ENCODE measurements around the gene FAM229B.
"Not testable (repeated sequence)": the region's sequence is repeated elsewhere in the genome, so short reads cannot be mapped to it uniquely, and the experiment has no call there.

The FAM229B gene

DNA sequence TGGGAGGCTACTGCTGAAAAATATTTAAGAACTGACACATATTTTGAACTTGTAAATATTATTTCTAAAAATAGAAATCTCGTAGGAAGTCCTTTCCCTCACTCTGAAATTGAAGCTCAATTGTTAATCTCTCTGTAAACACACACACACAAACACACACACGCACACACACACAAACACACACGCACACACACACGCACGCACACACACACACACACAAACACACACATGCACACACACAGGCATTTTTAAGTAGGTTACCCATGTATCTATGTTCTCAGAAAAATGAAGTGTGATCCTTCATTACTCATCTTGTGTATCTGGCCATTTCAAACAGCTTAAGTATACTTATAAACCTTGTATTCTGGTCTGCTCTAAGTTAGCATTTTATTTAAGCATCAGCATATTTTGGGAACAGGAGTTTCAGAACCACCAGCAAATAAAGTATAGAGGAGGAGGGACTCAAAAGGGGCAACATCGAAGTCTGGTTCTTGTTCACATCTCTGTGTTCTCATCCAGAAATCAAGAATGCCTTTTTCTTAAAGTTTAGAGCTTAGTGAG lies 21.9 kb upstream of the FAM229B start:
- no peak for DNase-seq

DNA sequence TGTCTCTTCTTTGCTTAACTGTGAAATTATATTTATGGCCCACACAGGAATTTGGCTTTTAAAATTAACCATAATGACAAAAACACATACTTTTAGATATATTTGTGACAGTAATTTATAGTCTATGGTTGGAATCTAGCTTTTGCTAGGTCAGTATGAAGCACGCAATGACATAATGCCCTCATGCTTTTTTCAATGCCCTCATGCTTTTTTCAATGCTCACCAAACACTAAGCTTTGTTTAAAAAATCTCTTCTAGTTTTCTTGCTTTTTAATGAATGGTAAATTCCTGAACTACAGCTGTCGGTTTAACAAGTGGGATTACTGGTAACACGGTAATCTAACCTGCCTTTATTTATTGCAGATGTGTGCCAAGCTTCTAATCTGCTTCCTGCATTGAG lies 20.8 kb upstream of the FAM229B start:
- DNase-seq = no peak

DNA sequence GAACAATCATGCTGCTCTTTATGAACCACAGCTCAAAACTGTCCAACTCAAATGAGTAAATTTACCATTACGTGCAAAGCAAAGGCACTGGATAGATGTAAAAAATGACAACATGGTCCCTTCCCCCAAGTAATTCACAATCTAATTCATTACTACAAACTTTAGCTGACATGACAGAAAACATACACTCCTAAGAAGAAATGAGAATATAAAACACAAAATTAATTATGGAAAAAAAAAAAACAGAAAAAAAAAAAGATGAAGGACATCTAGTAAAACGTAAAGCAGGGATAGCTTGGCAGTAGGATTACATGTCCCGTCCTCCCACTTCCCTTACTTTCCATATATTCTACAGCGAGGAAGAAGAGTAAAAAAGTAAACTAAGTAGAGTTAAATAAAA lies 5.8 kb upstream of the FAM229B start:
- no peak for DNase-seq

DNA sequence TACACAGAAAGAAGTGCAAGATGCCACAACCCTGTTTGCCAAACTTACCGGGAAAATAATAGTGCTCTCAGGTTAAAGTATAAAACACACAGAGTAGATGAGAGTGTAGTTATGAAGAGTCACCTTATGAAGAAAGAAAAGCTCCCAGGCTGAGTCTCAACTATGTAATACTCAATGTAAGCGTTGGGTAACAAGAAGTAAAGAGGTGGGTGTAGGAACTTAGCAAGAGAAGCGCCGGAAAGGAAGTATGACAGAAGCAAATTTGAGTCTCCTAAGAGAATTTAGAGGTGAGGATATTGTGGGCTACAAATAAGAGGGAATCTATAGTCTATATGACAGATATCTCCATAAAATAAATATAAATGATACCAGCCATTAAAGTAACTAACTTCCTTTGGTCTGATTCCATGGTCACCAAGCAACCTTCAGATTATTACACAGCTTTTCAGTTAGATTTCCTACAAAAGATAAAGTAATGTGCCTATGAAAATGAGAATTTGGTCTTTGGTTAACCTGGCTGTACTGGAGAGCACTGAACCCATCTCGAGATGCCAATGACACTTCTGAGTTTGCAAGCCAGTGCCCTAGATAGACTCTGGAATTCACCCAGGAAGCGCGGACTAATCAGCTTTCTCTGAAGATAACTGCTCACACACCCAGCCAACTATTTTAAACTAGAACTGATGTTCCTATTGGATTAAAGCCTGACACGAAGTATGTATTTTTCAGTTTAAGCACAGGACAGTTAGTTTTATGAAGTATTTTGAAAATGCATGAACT lies 1.9 kb upstream of the FAM229B start:
- no peak for DNase-seq

DNA sequence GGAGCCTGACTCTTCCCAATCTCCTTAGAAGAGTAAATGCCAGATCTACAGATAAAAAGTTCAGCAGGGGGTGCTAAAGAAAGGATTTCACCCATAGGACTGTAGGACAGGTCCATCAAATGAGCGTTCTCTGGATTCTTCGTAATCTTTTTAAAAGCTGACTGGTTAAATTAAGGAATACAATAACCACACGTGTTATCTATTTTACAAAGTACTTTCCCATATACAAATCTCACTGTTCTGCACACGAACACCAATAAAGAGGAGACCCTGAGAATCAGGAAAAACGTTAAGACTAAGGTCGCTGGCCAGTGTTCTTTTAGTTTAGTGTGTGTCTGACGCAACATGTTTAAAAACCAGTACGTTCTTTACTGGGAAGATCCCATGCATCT lies 651 bp upstream of the FAM229B start:
- DNase-seq = no peak

DNA sequence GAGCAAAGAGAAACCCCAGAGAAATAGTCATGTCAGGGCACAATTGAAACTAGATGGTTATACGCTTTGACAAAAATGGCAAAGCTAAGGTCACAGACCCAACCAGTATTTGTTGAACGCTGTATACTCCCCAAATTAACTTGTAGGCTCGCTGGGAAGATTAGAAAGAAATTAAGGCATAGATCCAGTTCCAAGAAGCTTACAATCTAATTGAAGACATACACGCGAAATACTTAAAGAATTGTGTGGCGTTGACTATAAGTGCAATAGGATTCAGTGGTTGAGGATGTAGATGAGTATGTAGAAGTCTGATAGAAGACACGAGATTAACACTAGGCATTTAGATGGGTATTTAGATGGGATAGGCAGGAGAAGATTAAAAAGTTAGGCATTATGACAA lies 525 bp downstream of the FAM229B start:
- DNase-seq = no peak

DNA sequence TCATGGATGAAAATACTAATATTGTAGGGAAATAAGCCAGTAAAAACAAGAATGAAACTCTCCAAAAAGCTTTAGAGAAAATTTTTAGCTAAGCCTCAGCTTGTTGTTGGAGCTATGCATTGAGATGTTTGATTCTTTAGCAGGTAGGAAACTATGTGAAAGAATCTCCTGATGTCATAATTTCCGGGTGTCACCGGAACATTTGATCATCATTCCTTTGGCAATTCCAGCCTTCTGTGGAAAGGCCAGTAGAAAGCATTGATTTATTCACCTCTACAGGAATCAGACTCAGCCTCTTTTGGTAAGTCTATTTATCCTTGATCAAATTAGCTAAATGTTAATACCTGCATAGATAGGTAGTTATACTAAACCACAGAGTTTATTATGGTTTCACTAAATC lies 9.5 kb downstream of the FAM229B start:
- DNase-seq = no peak

DNA sequence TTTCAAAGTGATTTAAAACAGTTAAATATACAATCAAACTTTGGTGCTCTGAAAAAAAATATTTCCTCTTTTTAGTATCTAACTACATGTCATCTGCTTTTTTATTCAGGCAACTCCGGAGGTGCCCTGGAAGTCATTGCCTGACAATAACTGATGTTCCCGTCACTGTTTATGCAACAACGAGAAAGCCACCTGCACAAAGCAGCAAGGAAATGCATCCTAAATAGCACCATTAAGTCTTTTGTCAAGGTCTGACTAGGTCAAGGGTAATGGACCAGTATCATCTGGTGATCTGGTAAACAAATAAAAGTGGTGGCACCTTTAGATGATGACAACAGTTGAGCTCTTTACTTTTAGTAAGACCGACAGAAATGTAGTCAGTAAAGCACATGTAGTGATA lies 13.2 kb downstream of the FAM229B start:
- no peak for DNase-seq

DNA sequence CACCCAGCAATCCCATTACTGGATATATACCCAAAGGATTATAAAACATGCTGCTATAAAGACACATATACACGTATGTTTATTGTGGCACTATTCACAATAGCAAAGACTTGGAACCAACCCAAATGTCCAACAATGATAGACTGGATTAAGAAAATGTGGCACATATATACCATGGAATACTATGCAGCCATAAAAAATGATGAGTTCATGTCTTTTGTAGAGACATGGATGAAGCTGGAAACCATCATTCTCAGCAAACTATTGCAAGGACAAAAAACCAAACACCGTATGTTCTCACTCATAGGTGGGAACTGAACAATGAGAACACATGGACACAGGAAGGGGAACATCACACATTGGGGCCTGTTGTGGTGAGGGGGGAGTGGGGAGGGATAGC lies 18.6 kb downstream of the FAM229B start:
- DNase-seq = not testable (repeated sequence)

DNA sequence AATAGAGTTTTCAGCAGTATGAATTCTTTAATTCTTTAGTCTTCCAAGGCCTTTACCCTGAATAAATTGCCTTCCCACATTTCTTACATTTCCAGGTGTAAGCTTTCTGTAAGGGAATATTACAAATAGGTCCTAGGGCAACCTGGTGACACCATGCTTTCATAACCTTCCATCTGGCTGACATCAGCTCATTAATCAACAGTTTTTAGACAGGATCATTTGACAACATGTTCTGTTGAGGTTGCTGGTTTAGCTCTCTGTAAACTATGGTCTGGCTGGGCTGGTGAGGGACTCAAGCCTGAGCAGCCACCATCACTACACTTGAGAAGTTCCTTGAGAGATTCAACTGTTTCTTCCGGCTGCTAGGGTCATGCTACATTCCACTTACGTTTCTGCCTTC lies 19.2 kb downstream of the FAM229B start:
- no peak for DNase-seq

DNA sequence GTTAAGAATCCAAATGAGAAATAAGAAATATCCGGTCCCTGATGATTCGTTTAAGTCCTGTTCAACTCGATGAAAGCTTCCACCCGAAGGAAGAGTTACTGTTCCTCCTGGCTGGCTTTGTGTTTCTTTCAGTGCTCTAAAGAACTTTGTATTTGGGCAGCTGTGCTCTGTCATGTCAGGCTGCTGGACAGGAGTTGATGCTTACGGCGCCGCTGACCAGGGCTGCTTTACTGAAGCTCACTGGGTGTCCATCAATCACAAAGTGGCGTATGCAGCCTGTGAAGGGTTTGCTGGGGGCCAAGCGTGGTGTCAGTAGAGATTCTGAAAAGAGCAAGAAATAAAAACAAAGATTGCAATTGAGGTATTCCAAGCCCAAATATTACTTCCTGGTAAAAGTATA lies 21.9 kb downstream of the FAM229B start:
- no peak for DNase-seq

DNA sequence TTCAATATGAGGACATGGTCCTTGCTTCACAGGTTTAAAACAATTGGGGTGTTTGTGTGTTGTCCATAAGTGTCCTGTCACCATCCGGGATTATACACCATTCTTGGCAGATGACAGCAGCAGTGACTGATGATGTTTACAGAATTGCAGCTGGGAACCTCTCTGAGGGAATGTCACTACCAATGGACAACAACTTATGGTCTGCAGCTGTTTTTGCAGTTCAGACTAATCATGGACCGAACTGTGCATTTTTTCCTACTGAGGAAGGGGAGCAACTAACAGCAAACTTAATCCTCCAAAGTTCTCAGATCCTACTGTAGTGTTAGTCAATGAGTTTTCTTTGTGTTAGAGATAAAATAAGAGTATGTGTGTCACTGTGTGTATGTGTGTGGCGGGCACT lies 26.0 kb downstream of the FAM229B start:
- no peak for DNase-seq

DNA sequence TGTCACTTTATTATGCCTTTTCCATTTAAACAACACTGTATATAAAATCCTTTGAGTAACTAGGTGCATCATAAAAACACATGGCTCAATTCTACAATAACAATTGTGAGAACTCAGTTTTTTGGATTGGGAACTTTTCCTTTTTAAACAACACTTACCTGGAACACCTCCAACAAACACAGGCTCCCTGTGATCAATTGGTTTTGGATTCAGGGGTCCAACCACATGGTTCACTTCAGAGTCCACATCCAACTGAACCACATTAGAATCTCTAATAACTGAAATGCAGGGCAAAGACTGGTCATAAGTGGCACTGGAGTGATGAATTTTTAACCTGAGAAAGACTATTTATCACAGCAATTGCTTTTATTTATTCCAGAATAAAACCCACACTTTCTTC lies 26.5 kb downstream of the FAM229B start:
- DNase-seq = no peak

DNA sequence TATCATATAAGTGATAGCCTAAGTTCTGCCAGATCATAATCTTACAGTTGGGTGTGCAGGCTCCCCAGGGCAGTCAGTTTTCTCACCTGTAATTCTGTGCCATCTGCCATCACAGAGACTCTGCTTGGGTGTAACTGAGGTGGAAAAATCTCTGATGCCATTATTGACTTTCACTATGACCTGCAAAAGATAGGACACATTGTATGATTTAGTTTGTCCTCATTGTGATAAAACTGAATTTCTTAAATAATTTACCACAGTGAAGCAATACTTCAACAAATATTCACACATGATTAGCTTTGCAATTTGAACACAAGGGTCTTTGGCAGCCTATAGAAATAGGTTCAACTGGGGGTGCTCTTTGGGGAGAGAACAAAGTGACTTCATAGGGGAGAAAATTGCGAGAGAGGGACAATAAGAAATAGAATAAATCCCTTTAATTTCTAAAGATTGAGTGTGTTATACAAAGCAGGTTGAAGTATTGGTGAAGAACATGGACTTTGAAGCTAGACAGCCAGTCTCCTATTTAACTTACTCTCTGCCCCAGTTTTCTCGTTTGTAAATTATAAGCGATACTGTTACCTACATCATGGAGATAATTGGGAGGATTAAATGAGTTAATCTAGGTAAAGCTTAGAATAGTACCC lies 27.3 kb downstream of the FAM229B start:
- no peak for DNase-seq

DNA sequence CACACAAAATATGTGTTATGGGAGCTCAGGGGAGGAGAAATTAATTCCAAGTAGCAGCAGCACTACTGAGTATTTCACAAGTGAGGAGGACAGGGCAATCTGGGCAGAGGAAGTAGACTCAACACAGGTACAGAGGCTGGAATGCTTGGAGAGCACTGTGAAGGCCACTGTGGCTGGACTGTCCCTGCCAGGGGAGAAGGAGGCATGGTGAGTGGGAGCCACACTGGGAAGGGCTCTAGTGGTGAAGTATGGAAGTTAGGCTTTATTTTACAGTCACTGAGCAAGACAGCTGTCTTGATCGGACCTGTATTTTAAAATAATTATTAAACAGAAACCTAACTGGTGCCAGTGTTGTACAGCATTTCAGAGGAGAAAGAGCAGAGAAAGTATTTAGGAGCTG lies 28.8 kb downstream of the FAM229B start:
- DNase-seq = no peak

DNA sequence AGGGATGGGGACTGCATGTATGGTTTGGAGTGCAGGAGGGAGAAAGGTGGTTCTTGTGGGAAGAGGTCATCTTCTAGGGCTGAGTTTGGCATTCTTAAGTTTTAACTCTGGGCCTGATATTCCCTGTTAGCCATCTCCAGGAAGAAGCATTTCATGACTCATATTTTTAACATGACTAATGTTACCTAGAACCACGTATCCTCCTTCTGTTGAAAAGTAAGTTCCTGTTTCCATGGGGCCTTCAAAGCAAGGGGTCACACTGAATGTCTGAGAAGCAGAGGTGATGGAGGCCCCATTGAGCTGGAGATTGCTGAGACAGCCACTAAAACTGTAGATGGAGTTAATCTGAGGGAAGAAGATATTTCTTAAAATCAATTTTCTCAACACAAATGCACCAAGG lies 30.2 kb downstream of the FAM229B start:
- DNase-seq = no peak

DNA sequence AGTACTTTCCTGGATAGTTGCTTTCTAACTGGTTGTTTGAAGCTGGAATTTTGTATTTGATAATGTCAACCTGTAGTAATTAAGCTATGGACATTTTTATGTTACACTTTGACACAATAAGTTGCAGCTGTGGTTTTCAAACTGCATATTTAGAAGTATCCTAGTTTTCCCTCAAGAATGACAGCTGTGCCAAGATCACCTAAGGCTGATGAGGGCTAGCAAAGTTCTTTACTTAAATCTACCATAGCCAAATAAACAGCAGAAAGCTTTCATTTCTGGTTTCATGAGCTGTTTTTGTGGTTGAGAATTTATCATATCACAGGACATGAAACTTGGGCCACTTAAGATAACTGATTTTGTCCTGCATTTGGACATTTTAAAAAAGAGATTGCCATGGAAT lies 30.6 kb downstream of the FAM229B start:
- no peak for DNase-seq

DNA sequence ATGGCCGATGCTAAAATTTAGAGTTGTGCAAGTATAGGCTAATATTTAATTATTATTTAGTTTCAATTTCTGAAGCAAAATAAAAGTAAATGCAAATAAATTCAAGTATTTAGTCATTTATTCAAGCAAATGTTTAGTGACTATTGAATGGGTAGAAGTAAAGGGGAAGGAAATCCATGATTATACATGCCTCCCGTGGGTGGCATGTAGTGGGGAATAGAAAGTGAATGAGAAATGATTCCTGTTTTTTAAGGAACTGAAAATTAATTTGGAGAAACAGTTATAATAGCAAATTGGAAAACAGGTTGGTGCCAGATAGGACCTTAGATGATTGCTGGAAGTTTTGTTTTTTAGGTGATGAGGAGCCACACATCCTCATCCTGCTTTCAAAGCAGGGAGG lies 35.4 kb downstream of the FAM229B start:
- no peak for DNase-seq

DNA sequence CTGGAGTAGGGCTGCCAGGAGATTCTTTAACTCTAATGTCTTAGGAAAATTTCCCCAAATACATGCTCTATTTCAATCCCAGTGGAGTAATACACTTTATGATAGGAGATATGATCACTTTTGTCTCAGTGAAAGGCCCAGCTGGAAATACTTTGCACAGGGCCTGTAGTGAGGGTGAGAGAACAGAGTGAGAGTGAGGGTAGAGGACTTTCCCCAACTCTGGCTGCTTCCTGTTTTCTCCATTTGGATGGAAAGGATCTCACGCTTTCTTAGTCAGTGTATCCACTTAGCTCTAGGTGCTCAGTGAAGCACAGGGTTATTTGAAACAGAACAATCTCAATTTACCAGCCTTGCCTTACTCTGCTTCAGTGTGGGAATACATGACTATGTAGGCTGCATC lies 36.6 kb downstream of the FAM229B start:
- DNase-seq = no peak

DNA sequence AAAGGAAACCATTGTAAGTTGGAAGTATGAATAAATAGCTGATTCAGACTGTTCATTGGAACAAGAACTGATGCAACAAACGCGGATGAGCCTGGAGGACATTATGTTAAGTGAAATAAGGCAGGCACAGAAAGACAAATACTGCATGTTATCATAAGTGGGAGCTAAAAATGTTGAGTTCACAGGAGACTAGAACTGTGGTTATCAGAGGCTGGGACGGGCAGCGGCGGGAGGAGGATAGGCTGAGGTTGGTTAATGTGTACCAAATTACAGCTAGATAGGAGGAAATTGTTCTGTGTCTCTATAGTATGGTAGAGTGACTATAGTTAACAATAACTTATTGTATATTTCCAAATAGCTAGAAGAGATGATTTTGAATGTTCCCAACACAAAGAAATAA lies 40.8 kb downstream of the FAM229B start:
- DNase-seq = no peak

DNA sequence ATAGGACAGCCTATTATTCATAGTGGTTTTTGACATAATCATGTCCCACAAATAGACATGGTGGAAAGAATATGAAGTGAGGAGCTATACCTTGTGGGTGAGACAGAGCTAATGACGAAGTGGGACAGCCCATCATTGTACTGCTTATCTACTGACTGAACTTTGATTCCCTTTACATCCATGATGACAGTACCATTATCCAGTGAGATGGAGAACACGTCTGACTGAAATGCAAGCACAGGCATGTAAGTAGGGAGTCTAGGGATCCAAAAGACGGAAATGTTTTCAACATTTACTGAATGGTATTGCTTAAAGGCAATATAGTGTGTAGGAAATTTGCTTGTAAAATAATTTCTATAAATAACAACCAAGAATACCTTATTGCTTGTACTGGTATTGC lies 43.5 kb downstream of the FAM229B start:
- DNase-seq = no peak

DNA sequence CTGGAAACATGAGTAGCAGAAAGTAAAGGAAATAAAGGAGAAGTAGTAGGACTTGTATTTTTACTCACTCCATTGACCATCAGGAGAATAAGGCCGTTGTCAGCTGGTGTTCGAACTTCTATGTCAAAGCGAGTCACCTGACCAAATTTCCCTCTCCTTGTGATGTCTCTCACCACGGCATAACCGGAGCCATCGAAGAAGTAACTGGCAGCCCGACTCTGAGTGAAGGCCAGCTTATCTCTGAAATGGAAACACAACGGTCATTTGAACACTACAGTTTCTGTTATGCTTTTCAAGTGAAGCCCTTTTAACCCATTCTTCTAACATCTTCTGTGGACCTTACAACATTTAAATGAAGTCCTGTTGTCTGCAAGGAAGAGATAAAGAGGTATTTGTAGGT lies 51.7 kb downstream of the FAM229B start:
- no peak for DNase-seq

DNA sequence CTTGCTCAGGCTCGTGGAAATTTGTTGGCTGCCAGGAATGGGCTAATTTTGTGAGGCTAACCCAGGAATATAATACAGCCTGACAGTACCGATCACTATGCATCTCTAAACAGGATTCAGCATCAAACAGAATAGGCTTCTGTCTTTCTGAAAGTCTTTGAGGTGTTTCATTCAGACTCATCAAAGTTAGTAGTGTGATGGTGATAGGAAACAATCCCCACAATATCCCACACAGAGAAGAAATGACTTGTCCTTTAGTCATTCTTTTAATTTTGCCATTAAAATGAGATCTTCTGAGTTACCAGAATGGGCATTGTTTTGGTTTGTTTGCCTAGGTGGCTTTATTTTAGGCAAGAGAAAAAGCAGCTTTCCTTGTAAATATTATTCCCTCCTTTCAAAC lies 54.3 kb downstream of the FAM229B start:
- no peak for DNase-seq

DNA sequence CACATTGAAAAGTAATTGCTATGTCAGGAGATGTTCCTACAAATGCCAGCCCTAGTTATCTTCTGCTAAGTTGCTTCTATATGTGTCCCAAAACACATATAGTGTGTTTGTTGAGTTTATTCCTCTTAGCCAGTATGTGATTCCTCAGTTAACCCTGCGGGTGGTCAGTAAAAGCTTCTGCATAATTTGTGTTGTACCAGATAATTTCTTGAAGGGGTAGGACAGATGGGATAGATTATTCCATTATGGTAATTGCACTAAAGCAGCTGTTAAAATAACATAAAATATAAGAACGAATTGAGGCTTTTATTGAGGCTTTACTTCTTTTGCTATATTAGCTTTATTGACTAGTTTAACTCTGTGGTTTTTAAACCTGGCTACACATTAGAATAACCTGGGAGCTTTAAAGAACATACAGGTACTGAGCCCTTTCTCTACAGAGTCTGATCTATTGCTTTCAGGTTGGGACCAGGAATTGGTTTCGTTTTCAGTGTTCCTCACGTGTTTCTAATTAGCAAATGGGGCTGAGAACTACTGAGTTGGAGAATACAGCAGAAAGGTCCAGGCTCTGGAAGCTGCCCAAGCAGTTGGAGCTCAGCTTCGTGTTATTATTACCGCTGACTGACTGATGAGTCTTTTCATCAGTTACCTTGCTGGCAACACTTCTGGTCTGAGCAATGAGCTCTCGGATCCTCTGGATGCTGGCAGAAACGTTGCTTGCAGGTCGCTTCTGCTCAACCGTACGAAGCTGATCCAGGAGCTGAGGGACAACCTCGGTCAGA lies 56.9 kb downstream of the FAM229B start:
- peak; percentile 89 for DNase-seq

All from NCI-H774 (cell line).